Left lung (tissue), 10 donors: Measurements from ENCODE around the gene NFIA. TPM values are rescaled to one million over a fixed set of nuclear protein-coding genes. Genes with fewer than 3 reads are reported as not detected.

Source experiments
- ATAC-seq: fragments of 200-7000 bp; cut with Tn5 transposase; one replicate; pipeline ENCODE4 v1.9.1; 2020; ENCODE audit warnings: moderate library complexity
- DNase-seq, 4 donors: peaks; one replicate each; pipeline ENCODE4 v3.0.0-alpha.2; 2013 to 2020
- H3K27ac ChIP-seq, 2 donors: fragments of 200-600 bp; sonication (generic) in 1 of 2; one replicate each; pipeline versions ENCODE4 v1.5.0 to v1.8.0; 2020 to 2021
- H3K27me3 ChIP-seq, 2 donors: fragments of 200-600 bp; sonication (generic) in 1 of 2; one replicate each; pipeline versions ENCODE4 v1.5.0 to v1.8.0; 2020 to 2021
- H3K36me3 ChIP-seq, 2 donors: fragments of 200-600 bp; sonication (generic) in 1 of 2; one replicate each; pipeline versions ENCODE4 v1.5.0 to v1.8.0; 2020 to 2021
- H3K4me1 ChIP-seq, 2 donors: fragments of 200-600 bp; one replicate each; pipeline ENCODE4 v1.8.0; 2021
- H3K4me3 ChIP-seq, 2 donors: fragments of 200-600 bp; sonication (generic) in 1 of 2; one replicate each; pipeline versions ENCODE4 v1.5.0 to v1.8.0; 2020 to 2021; ENCODE audit warnings: mild to moderate bottlenecking in 1 of 2
- H3K9me3 ChIP-seq, 2 donors: fragments of 200-600 bp; sonication (generic) in 1 of 2; one replicate each; pipeline versions ENCODE4 v1.5.0 to v1.8.0; 2020 to 2021
- CTCF ChIP-seq, 2 donors: fragments of 200-600 bp; sonication (generic) in 1 of 2; IDR thresholded peaks; one replicate each; pipeline versions ENCODE4 v1.5.0 to v1.8.0; 2021; ENCODE audit warnings: antibody characterized with exemption in 2 of 2
- intact Hi-C, 2 donors: fragments of 100-400 bp; cut with DNase I; formaldehyde crosslinking; loops; one replicate each; pipeline versions ENCODE4 v1.11.2 to v1.14.2; 2022
- polyA plus RNA-seq, 6 donors: library from polyadenylated mRNA; unstranded; fragments of 120-200 nt; gene quantifications; one replicate each; pipeline ENCODE4 v1.2.1, GENCODE V29; 2013; ENCODE audit not compliant: insufficient read length in 6 of 6
- total RNA-seq, 2 donors: library from RNA; stranded (reverse); fragmentation: NEBNext Ultra II Directional; extraction: Animal tissue kit (Norgen Biotek cat#: 25700); gene quantifications; one replicate each; pipeline ENCODE4 v1.2.1, GENCODE V29; 2021
- donor health status: DM: no; HTN: yes; CAD: no.
- donor health status: DM: no; HTN: no; CAD: no.

NFIA gene
- total and polyA plus RNA-seq, 8 donors: 30.4 to 60.7 (median 37.6) TPM

GRCh38 chr1:61141288-61142042 is 59.1 kb downstream of the NFIA start:
- no peaks in the 10 kb centered on the region for H3K9me3 ChIP-seq
- H3K4me3 ChIP-seq: no peak overlapping the region
- H3K27me3 ChIP-seq: no peaks in the 10 kb centered on the region
- no peak overlapping the region for H3K27ac ChIP-seq
- ATAC-seq (no peak), DNase-seq (no peak)
- intact Hi-C loops: no loop called here
- no peak for TF ChIP-seq CTCF (IDR thresholded peaks at IDR 0.05)
- peaks cover 9 to 43% of the 10 kb centered on the region in 2 donors for H3K4me1 ChIP-seq
- H3K36me3 ChIP-seq: no peaks in the 10 kb centered on the region

GRCh38 chr1:61142043-61142440 is 59.7 kb downstream of the NFIA start:
- intact Hi-C loops: no loop called here
- DNase-seq: no peak
- Histone ChIP-seq H3K27me3 (no peaks in the 10 kb centered on the region), H3K27ac (peak overlapping the region in 1 of 2 donors; percentile 11), H3K9me3 (no peaks in the 10 kb centered on the region), H3K4me3 (no peak overlapping the region), H3K36me3 (no peaks in the 10 kb centered on the region), H3K4me1 (peaks cover 9 to 43% of the 10 kb centered on the region in 2 donors)
- no peak for TF ChIP-seq CTCF (IDR thresholded peaks at IDR 0.05)
- no peak for ATAC-seq

DNA sequence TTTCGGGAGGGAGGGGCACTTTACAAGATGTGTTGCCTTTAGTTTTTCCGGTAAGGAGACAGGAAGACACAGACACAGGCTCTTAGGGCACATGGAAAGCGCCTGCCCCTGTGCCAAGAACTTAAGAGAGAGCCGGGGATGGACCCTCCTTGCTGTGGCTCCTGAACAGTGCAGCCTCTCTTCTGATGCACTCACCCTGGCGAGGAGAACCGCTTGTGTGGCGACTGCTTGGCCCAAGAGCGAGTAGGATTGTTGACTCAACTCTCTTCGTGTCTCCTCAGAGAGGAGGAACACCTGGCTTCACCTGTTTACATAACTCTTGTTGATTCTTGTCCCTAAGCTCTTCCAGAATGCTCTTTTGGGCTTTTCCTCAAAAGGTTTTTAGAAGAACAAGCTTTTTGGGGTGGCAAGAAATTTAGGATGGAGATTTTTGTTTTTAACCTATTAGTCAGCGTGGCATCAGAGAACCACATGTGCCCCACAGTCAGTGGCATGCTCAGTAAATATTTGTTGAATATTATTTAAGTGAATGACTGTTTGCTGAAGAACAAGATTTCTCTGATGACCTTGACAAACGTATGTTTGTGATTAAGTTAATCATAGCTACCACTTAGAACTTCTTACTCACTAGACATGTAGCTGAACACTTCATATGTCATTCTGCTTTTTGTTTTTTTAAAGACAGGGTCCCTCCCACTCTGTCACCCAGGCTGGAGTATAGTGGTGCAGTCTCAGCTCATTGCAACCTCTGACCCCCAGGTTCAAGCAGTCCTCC is 60.6 kb downstream of the NFIA start:
- intact Hi-C loops: no loop called here
- Histone ChIP-seq H3K4me3 (no peak overlapping the region), H3K9me3 (no peaks in the 10 kb centered on the region), H3K27ac (peak overlapping the region in 1 of 2 donors; percentile 11), H3K4me1 (peaks cover 9 to 43% of the 10 kb centered on the region in 2 donors), H3K27me3 (no peaks in the 10 kb centered on the region), H3K36me3 (no peaks in the 10 kb centered on the region)
- ATAC-seq (peak; percentile 86), DNase-seq (peak in 1 of 4 donors; percentile 41)
- TF ChIP-seq CTCF (IDR thresholded peaks at IDR 0.05): no peak

DNA sequence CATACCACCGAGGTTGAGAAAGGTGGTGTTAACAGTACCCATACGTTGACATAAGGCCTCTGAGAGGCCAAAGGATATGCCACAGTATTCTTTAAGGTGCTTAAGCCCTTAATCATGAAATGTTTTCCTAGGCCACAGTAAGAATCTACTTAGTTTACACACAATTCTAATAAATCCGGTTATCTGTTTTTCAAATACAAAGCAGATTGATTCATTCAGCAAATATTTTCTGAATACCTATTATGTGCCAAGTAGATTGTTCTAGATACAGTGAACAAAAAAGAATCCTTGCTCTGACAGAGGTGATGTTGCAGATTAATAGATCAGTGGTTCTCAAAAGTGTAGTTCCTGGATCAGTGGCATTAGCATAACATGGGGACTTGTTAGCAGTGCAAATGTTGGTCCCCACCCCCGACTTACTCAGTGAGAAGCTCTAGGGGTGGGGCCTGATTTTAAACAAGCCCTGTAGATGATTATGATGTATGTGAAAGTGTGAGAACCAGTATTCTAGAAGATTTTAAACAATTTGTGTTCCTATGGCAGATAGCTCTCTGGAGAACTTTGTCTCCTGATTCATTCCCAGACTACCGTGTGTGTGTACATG is 61.6 kb downstream of the NFIA start:
- DNase-seq: no peak
- no peaks in the 10 kb centered on the region for H3K36me3 ChIP-seq
- intact Hi-C loops: no loop called here
- H3K27ac ChIP-seq: no peak overlapping the region
- ATAC-seq: no peak
- no peaks in the 10 kb centered on the region for H3K27me3 ChIP-seq
- H3K4me1 ChIP-seq: peaks cover 9 to 39% of the 10 kb centered on the region in 2 donors
- no peaks in the 10 kb centered on the region for H3K9me3 ChIP-seq
- no peak overlapping the region for H3K4me3 ChIP-seq
- no peak for TF ChIP-seq CTCF (IDR thresholded peaks at IDR 0.05)
